GM20000 (cell line): ENCODE measurements around the gene DLEC1.

Experiments used
- DNase-seq: peaks from one replicate; pipeline ENCODE4 v3.0.0; 2012; ENCODE audit warnings: low spot score
- TF ChIP-seq, protein P1 (sequence below): IDR thresholded peaks from 2 replicates; pipeline ENCODE4 v1.5.1; 2012; ENCODE audit warnings: mild to moderate bottlenecking, control low read depth; ENCODE audit errors: extremely low read depth, missing control alignments

DLEC1 gene

DNA sequence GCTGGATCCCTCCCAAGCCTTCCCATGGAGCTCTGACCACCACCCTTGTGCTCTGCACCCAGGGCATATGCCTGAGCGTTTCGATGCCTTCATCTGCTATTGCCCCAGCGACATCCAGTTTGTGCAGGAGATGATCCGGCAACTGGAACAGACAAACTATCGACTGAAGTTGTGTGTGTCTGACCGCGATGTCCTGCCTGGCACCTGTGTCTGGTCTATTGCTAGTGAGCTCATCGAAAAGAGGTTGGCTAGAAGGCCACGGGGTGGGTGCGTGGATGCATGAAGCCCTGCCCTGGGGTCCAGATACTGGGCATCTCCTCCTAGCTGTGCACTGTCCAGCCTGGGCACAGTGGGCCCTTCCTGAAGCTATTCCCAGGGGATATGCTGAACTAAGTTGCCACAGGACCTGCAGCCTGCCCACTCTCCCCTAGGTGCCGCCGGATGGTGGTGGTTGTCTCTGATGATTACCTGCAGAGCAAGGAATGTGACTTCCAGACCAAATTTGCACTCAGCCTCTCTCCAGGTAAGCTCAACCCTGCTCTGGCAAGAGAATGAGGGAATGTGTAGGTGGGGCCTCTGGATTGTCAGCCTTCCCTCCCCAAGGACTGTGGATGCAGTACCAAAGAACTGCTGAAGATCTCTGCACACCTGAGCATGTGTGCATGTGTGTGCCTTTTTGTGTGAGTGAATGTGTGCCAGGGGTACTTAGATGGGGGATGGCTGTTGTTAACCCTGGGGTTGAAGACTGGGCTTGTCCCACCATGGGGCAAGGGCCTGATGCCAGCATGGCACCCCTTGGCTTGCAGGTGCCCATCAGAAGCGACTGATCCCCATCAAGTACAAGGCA lies 101.5 kb downstream of the DLEC1 start:
- TF ChIP-seq, protein P1, sequence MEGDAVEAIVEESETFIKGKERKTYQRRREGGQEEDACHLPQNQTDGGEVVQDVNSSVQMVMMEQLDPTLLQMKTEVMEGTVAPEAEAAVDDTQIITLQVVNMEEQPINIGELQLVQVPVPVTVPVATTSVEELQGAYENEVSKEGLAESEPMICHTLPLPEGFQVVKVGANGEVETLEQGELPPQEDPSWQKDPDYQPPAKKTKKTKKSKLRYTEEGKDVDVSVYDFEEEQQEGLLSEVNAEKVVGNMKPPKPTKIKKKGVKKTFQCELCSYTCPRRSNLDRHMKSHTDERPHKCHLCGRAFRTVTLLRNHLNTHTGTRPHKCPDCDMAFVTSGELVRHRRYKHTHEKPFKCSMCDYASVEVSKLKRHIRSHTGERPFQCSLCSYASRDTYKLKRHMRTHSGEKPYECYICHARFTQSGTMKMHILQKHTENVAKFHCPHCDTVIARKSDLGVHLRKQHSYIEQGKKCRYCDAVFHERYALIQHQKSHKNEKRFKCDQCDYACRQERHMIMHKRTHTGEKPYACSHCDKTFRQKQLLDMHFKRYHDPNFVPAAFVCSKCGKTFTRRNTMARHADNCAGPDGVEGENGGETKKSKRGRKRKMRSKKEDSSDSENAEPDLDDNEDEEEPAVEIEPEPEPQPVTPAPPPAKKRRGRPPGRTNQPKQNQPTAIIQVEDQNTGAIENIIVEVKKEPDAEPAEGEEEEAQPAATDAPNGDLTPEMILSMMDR: no peak
- no peak for DNase-seq

DNA sequence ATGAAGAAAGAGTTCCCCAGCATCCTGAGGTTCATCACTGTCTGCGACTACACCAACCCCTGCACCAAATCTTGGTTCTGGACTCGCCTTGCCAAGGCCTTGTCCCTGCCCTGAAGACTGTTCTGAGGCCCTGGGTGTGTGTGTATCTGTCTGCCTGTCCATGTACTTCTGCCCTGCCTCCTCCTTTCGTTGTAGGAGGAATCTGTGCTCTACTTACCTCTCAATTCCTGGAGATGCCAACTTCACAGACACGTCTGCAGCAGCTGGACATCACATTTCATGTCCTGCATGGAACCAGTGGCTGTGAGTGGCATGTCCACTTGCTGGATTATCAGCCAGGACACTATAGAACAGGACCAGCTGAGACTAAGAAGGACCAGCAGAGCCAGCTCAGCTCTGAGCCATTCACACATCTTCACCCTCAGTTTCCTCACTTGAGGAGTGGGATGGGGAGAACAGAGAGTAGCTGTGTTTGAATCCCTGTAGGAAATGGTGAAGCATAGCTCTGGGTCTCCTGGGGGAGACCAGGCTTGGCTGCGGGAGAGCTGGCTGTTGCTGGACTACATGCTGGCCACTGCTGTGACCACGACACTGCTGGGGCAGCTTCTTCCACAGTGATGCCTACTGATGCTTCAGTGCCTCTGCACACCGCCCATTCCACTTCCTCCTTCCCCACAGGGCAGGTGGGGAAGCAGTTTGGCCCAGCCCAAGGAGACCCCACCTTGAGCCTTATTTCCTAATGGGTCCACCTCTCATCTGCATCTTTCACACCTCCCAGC lies 102.4 kb downstream of the DLEC1 start:
- TF ChIP-seq, protein P1: no peak
- DNase-seq: no peak

DNA sequence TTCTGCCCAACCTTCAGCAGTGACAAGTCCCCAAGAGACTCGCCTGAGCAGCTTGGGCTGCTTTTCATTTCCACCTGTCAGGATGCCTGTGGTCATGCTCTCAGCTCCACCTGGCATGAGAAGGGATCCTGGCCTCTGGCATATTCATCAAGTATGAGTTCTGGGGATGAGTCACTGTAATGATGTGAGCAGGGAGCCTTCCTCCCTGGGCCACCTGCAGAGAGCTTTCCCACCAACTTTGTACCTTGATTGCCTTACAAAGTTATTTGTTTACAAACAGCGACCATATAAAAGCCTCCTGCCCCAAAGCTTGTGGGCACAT lies 102.9 kb downstream of the DLEC1 start:
- DNase-seq: no peak
- TF ChIP-seq, protein P1: no peak

DNA sequence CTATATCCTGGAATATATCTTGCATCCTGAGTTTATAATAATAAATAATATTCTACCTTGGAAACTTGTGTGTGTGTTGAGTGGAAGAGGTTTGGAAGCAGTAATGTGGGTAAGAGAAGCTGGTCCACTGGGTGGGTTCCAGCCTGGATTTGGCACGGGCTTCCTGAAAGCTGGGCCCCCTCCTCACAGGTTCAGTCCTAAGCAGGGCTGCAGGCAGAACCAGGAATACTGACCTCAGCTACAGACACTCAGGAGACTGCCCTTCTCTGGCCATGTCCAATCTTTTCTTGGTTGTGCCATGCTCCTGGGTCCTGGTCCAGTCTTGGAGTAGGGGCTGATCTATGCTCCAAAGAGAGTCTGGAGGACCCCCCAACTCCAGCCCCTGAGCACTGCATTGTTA lies 104.0 kb downstream of the DLEC1 start:
- TF ChIP-seq, protein P1: no peak
- DNase-seq: no peak

DNA sequence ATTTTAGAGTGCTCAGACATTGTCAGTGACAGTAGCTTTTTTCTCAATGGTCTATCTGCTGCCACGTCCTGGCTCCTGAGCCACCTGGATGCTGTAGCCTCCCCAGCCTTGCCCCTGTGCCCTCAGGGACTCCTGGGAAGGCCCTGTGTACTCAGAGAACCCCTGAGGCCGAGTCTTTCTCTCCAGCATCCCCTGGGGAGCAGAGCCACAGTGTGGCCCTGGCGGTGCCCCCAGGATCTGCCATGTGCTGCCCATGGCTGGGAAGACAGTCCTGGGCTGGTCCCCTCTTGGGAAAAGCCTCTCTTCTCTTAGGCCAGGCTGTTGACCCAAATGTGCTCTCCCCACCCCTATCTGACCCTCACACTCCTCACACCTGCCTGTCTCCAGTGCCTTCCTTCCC lies 104.5 kb downstream of the DLEC1 start:
- DNase-seq: no peak
- TF ChIP-seq, protein P1: no peak

DNA sequence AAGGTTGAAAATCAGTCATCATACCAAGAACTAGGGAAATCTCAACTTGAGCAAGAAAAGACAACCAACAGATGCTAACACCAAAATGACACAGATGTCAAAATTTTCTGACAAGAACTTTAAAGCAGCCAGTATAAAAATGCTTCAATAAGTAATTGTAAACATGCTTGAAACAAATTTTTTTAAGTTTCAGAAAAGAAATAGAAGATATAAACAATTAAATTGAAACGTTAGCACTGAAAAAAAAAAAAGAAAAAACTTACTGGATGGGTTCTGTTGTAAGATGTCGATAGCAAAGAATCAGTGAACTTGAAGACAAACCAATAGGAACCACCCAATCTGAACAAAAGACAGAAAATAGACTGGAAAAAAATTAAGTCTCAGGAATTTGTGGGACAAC lies 107.5 kb downstream of the DLEC1 start:
- TF ChIP-seq, protein P1: no peak
- no peak for DNase-seq

DNA sequence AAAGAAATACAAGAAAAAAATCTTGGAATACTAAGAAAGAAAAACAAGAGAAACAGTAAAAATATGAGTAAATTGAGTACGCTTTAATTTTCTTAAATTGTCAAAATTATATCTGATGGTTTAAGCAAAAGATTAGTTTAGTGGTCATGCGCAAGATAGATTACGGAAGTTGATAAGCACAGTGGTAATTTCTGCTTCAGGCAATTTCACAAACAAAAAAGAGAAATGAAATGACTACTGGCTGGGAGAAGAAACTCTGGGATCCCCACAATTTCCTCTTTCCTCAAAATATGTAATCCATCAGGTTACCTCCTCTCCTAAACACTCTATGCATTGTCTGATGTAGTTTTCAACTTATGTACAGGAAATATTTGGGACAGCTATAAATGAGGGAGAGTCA lies 108.4 kb downstream of the DLEC1 start:
- no peak for DNase-seq
- TF ChIP-seq, protein P1: no peak
